NCI-H1048 (cell line): Measurements from ENCODE around the gene NPIPA1.
"Not testable (repeated sequence)": the region's sequence is repeated elsewhere in the genome, so short reads cannot be mapped to it uniquely, and the experiment has no call there.

Experiments
- DNase-seq: peaks from one replicate; lab custom pipeline; 2025; lab: John Stamatoyannopoulos, UW

NPIPA1 gene

GRCh38 chr16:14937143-14937542, at the start of gene NPIPA1:
TSS of gene NPIPA1 (plus strand) at chr16:14937443. CDS start at chr16:14937443, 0 bp downstream.
- DNase-seq = not testable (repeated sequence)

- not testable (repeated sequence) for DNase-seq
These were observed 45.1 kb upstream of the NPIPA1 start for GRCh38 chr16:14892111-14892510.

- not testable (repeated sequence) for DNase-seq
These were observed 41.9 kb upstream of the NPIPA1 start for GRCh38 chr16:14895382-14895781.

- not testable (repeated sequence) for DNase-seq
These were observed 41.2 kb upstream of the NPIPA1 start for GRCh38 chr16:14896023-14896422.

- not testable (repeated sequence) for DNase-seq
These were observed 40.1 kb upstream of the NPIPA1 start for GRCh38 chr16:14897006-14897664.

GRCh38 chr16:14898162-14898561, 39.1 kb upstream of the NPIPA1 start:
- not testable (repeated sequence) for DNase-seq

GRCh38 chr16:14903191-14903957, 33.9 kb upstream of the NPIPA1 start:
- DNase-seq = not testable (repeated sequence)

- DNase-seq = not testable (repeated sequence)
These were observed 27.5 kb upstream of the NPIPA1 start for GRCh38 chr16:14909744-14910143.

GRCh38 chr16:14910833-14911629, 26.2 kb upstream of the NPIPA1 start:
- DNase-seq = not testable (repeated sequence)

- DNase-seq = not testable (repeated sequence)
These were observed 25.3 kb upstream of the NPIPA1 start for GRCh38 chr16:14911954-14912353.

GRCh38 chr16:14912588-14912987, 24.7 kb upstream of the NPIPA1 start:
- DNase-seq = not testable (repeated sequence)

- DNase-seq = not testable (repeated sequence)
These were observed 18.7 kb upstream of the NPIPA1 start for GRCh38 chr16:14918504-14918903.

GRCh38 chr16:14919837-14920600, 17.2 kb upstream of the NPIPA1 start:
- DNase-seq = not testable (repeated sequence)

- DNase-seq = not testable (repeated sequence)
These were observed 15.0 kb upstream of the NPIPA1 start for GRCh38 chr16:14922285-14922684.

- DNase-seq = not testable (repeated sequence)
These were observed 14.3 kb upstream of the NPIPA1 start for GRCh38 chr16:14922968-14923367.

- DNase-seq = not testable (repeated sequence)
These were observed 13.7 kb upstream of the NPIPA1 start for GRCh38 chr16:14923394-14924088.

- DNase-seq = not testable (repeated sequence)
These were observed 12.9 kb upstream of the NPIPA1 start for GRCh38 chr16:14924359-14924758.

- not testable (repeated sequence) for DNase-seq
These were observed 12.3 kb upstream of the NPIPA1 start for GRCh38 chr16:14924982-14925381.

GRCh38 chr16:14928064-14928714, 9.1 kb upstream of the NPIPA1 start:
- DNase-seq = not testable (repeated sequence)

- DNase-seq = not testable (repeated sequence)
These were observed 8.1 kb upstream of the NPIPA1 start for GRCh38 chr16:14929176-14929575.
